Karpas-422 (cell line): ENCODE measurements around the gene RAD51AP2. TPM values are rescaled to one million over a fixed set of nuclear protein-coding genes. Genes with fewer than 3 reads are reported as not detected.
A peak's percentile ranks its signal among the peaks of the same experiment; 100 is the strongest.
"Not testable (repeated sequence)": the region's sequence is repeated elsewhere in the genome, so short reads cannot be mapped to it uniquely, and the experiment has no call there.

Source experiments
- DNase-seq: peaks from one replicate; pipeline ENCODE4 v3.0.0-alpha.2; 2015
- H2AFZ ChIP-seq: fragments of 200-600 bp; sonication (generic); 2 replicates; pipeline ENCODE4 v1.6.1; 2014; ENCODE audit warnings: antibody characterized with exemption, low read length, mixed read lengths
- H3K27ac ChIP-seq: fragments of 200-600 bp; sonication (generic); 2 replicates; pipeline ENCODE4 v1.5.1; 2014; ENCODE audit warnings: mild to moderate bottlenecking, low read length, moderate library complexity
- H3K27me3 ChIP-seq: fragments of 200-600 bp; sonication (generic); 2 replicates; pipeline ENCODE4 v1.6.1; 2014; ENCODE audit warnings: low read length, mixed read lengths
- H3K36me3 ChIP-seq: fragments of 200-600 bp; sonication (generic); 2 replicates; pipeline ENCODE4 v1.6.1; 2014; ENCODE audit warnings: low read length, mixed read lengths; ENCODE audit not compliant: insufficient read depth
- H3K4me1 ChIP-seq: fragments of 200-600 bp; sonication (generic); 2 replicates; pipeline ENCODE4 v1.6.1; 2014; ENCODE audit warnings: mild to moderate bottlenecking, low read length, mixed read lengths
- H3K4me2 ChIP-seq: fragments of 200-600 bp; sonication (generic); 2 replicates; pipeline ENCODE4 v1.6.1; 2014; ENCODE audit warnings: low read length, low read depth, mild to moderate bottlenecking; ENCODE audit not compliant: poor library complexity, severe bottlenecking
- H3K4me3 ChIP-seq: fragments of 200-600 bp; sonication (generic); 2 replicates; pipeline ENCODE4 v1.5.1; 2014; ENCODE audit warnings: mild to moderate bottlenecking, antibody characterized with exemption, low read length, mixed read lengths
- H3K79me2 ChIP-seq: fragments of 200-600 bp; sonication (generic); 2 replicates; pipeline ENCODE4 v1.6.1; 2014; ENCODE audit warnings: mild to moderate bottlenecking, low read length, mixed read lengths
- H3K9ac ChIP-seq: fragments of 200-600 bp; sonication (generic); 2 replicates; pipeline ENCODE4 v1.6.0; 2014; ENCODE audit warnings: low read length
- H3K9me2 ChIP-seq: fragments of 200-600 bp; sonication (generic), shearing (Covaris generic); replicated peaks from 2 replicates; pipeline ENCODE4 v1.6.0; 2014; ENCODE audit warnings: mild to moderate bottlenecking, low read length, moderate library complexity; ENCODE audit not compliant: insufficient read depth
- H3K9me3 ChIP-seq: fragments of 300-700, 200-600 bp; sonication (generic); 2 replicates; pipeline ENCODE4 v1.6.1; 2014; ENCODE audit warnings: low read length, mixed read lengths
- H4K20me1 ChIP-seq: fragments of 200-600 bp; sonication (generic); 2 replicates; pipeline ENCODE4 v1.6.1; 2014; ENCODE audit warnings: mild to moderate bottlenecking, antibody characterized with exemption, low read length, low read depth; ENCODE audit not compliant: insufficient read depth
- total RNA-seq: library from RNA; depleted of rRNA; stranded (reverse); fragments of >200 nt; shearing (Covaris generic); gene quantifications from 2 replicates; pipeline ENCODE4 v1.2.3, GENCODE V29; 2014; ENCODE audit warnings: low replicate concordance; rRNA removed

Gene RAD51AP2
- total RNA-seq = not detected in 2 replicates

DNA sequence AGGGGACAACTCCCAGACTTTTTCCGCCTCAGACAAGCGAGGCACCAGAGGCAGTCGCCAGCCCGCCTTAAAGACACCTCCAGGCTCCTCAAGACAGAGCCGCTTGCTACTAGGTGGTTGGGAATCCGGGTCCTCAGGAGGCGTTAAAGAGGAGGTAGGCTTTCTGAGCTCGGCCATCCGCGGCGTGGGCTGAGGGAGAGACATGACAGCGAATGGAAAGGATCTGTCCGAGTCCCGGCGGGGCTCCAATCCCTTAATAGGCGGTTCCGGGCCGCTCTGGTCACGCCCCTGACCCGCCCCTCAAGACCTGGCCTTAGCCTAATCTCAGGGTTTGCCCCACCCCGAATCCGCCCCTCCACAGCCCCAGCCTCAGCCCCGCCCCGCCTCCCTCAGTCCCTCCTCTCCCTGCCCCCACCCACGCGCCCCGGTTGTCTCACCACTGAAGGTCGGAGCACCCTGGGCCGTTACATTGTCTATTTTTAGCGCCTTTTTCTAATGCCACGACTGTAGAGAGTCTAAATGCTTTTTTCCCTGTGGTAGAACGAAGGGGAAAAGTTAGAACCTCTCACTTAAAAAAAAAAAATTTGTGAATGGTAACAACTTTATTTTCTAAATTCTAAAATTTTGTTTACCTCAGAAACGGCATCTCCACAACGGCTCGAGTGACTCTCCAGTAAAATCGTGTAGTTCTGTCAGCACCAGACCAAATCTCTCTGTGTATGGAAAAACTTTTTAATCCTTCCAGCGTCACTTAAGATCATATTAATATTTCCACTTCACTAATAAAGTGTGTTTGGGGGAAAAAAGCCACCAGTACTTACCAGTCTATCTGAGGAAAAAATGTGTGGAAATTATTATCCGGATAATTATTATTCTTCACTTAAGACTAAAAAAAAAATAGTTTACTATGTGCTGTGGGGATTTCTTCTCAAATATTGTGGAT, at the start of gene RAD51AP2:
RAD51AP2 (minus strand) TSS at position 229 of the 943 bp plus-strand sequence; CDS start at position 204, 25 bp downstream.
- Histone ChIP-seq H3K27me3 (no peaks in the 10 kb centered on the region), H3K9me3 (no peaks in the 10 kb centered on the region), H3K9ac (peak within 1 kb of the TSS; percentile 38), H3K4me2 (peak within 1 kb of the TSS; percentile 82), H3K27ac (no peak within 1 kb of the TSS), H3K36me3 (no peaks in the 10 kb centered on the region), H3K79me2 (no peaks in the 10 kb centered on the region), H3K9me2 (no peaks in the 10 kb centered on the region), H3K4me3 (peak within 1 kb of the TSS; percentile 66), H2AFZ (peak within 1 kb of the TSS; percentile 85), H3K4me1 (peaks cover 32% of the 10 kb centered on the region), H4K20me1 (no peaks in the 10 kb centered on the region)
- peak; percentile 83 for DNase-seq

DNA sequence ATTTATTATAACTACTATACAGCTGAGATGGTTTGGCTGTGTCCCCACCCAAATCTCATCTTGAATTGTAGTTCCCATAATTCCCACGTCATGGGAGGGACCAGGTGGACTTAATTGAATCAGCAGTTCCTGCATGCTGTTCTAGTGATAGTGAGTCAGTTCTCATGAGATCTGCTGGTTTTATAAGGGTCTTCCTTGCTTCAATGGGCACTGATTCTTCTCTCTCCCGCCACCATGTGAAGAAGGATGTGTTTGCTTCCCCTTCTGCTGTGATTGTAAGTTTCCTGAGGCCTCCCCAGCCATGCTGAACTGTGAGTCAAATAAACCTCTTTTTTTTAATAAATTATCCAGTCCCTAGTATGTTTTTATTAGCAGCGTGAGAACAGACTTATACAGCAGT, 47.5 kb upstream of the RAD51AP2 start:
- H3K9me2 ChIP-seq, H2AFZ ChIP-seq, DNase-seq, H3K36me3 ChIP-seq, H3K27ac ChIP-seq, H3K27me3 ChIP-seq, H3K9ac ChIP-seq, H3K4me2 ChIP-seq, H3K79me2 ChIP-seq, H3K4me3 ChIP-seq, H4K20me1 ChIP-seq, H3K9me3 ChIP-seq: not testable (repeated sequence)
- peaks cover 10% of the 10 kb centered on the region for H3K4me1 ChIP-seq

DNA sequence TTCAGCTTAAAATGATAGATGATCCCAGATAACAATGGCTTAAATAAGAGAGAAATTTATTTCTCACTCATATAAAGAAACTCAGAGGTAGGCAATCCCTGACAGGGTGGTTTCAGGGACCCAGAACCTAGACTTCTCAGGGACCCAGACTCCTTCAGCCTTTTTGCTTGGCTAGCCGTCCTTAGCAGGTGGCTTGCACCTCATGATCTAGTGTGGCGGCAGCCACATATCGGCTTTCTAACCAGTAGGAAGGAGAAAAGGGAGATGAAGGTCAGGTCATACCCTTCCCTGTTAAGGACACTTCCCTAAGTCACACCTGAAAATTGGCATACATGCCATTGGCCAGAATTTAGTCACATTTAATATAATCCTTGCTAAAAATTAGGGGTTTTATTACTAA, 40.6 kb upstream of the RAD51AP2 start:
- no peaks in the 10 kb centered on the region for H3K36me3 ChIP-seq
- H3K27me3 ChIP-seq = no peaks in the 10 kb centered on the region
- peaks cover 13% of the 10 kb centered on the region for H3K4me1 ChIP-seq
- H3K9me2 ChIP-seq = no peaks in the 10 kb centered on the region; the same call in 1 of the 2 replicates
- H2AFZ ChIP-seq = no peak overlapping the region
- no peaks in the 10 kb centered on the region for H3K9me3 ChIP-seq
- no peak overlapping the region for H3K9ac ChIP-seq
- H4K20me1 ChIP-seq = no peaks in the 10 kb centered on the region
- no peak for DNase-seq
- no peak overlapping the region for H3K27ac ChIP-seq
- no peaks in the 10 kb centered on the region for H3K79me2 ChIP-seq
- no peak overlapping the region for H3K4me3 ChIP-seq
- H3K4me2 ChIP-seq = no peak overlapping the region

DNA sequence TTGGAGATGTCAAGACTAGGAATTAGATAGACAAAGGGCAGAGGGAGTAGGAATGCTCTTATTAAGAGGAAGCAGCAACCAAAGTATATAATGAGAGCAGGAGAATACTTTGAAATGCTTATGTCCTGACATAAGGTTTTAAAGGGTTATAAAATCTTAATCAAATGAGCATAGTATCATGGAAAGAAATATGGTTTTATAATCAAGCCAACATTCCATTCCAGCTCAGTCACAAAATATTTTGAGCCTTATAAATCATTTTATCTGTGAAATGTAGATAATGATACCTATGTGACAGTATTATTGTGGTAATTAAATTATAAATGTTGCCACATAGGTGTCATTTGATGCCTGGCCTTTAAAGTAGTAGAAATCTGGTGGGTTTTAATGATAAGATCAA, 39.8 kb upstream of the RAD51AP2 start:
- Histone ChIP-seq H3K27me3 (no peaks in the 10 kb centered on the region), H4K20me1 (no peaks in the 10 kb centered on the region), H2AFZ (no peak overlapping the region), H3K4me1 (peaks cover 15% of the 10 kb centered on the region), H3K9ac (no peak overlapping the region), H3K4me3 (no peak overlapping the region), H3K9me3 (no peaks in the 10 kb centered on the region), H3K4me2 (no peak overlapping the region), H3K9me2 (no peaks in the 10 kb centered on the region; the same call in 1 of the 2 replicates), H3K27ac (no peak overlapping the region), H3K79me2 (no peaks in the 10 kb centered on the region), H3K36me3 (no peaks in the 10 kb centered on the region)
- DNase-seq = no peak

GRCh38 chr2:17557596-17557995, 39.4 kb upstream of the RAD51AP2 start:
- Histone ChIP-seq H3K27ac (no peak overlapping the region), H3K4me1 (peaks cover 10% of the 10 kb centered on the region), H2AFZ (no peak overlapping the region), H4K20me1 (no peaks in the 10 kb centered on the region), H3K9me3 (no peaks in the 10 kb centered on the region), H3K4me2 (no peak overlapping the region), H3K4me3 (no peak overlapping the region), H3K79me2 (no peaks in the 10 kb centered on the region), H3K36me3 (no peaks in the 10 kb centered on the region), H3K9ac (no peak overlapping the region), H3K9me2 (no peaks in the 10 kb centered on the region; the same call in 1 of the 2 replicates), H3K27me3 (no peaks in the 10 kb centered on the region)
- no peak for DNase-seq

DNA sequence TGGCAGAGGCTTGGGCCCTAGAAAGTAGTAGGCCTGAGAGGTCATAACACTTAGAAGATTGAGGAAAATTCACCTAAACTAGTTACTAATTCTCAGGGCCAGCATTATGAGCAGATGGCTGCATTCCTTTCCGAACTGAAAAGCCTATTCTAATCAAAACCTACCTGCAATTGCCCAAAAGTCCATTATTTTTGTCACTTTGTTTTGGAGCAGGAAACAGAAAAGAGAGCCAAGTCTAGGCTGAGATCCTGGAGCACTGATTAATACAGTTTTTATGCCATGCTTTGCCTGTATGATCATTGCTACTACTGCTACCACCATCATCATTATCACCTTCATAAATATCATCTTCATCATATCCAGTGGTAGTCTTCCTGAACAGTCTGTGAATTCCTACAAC, 36.9 kb upstream of the RAD51AP2 start:
- no peak overlapping the region for H3K9ac ChIP-seq
- no peak for DNase-seq
- 0 out of 2 replicates have a peak, but pooled peaks cover 5% of the 10 kb centered on the region for H3K4me1 ChIP-seq
- H4K20me1 ChIP-seq = no peaks in the 10 kb centered on the region
- H3K36me3 ChIP-seq = no peaks in the 10 kb centered on the region
- H3K9me2 ChIP-seq = no peaks in the 10 kb centered on the region; the same call in 1 of the 2 replicates
- no peak overlapping the region for H3K4me2 ChIP-seq
- H3K27me3 ChIP-seq = no peaks in the 10 kb centered on the region
- H3K27ac ChIP-seq = no peak overlapping the region
- no peak overlapping the region for H2AFZ ChIP-seq
- no peaks in the 10 kb centered on the region for H3K9me3 ChIP-seq
- H3K79me2 ChIP-seq = no peaks in the 10 kb centered on the region
- no peak overlapping the region for H3K4me3 ChIP-seq

- H2AFZ ChIP-seq = no peak overlapping the region
- no peaks in the 10 kb centered on the region for H4K20me1 ChIP-seq
- H3K4me1 ChIP-seq = 0 out of 2 replicates have a peak, but pooled peaks cover 3% of the 10 kb centered on the region
- H3K27me3 ChIP-seq = no peaks in the 10 kb centered on the region
- H3K79me2 ChIP-seq = no peaks in the 10 kb centered on the region
- no peak overlapping the region for H3K9ac ChIP-seq
- no peaks in the 10 kb centered on the region for H3K9me3 ChIP-seq
- DNase-seq = no peak
- no peak overlapping the region for H3K27ac ChIP-seq
- H3K4me3 ChIP-seq = no peak overlapping the region
- no peaks in the 10 kb centered on the region; the same call in 1 of the 2 replicates for H3K9me2 ChIP-seq
- no peaks in the 10 kb centered on the region for H3K36me3 ChIP-seq
- H3K4me2 ChIP-seq = no peak overlapping the region
Measured at GRCh38 chr2:17550907-17551306, 32.7 kb upstream of the RAD51AP2 start.

DNA sequence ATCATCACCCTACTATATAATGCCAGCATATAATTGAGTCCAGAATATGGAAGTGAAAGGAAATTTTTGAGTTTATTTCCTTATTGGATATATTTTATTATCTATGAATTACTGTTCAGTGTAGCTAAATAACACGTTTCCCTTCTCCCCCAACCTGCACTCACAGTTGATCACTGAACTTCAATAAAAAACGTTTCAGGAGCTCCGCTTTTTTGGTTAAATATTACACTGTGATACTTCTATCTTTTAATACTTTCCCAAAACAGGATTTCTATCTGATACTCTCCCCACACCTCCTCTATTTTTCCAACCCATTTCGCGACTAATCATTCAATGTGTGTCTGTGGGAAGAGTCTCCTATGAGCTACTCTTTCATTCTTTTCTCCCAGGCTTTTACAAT, 29.5 kb upstream of the RAD51AP2 start:
- Histone ChIP-seq H2AFZ (no peak overlapping the region), H3K9ac (no peak overlapping the region), H3K79me2 (no peaks in the 10 kb centered on the region), H3K36me3 (no peaks in the 10 kb centered on the region), H3K9me3 (no peaks in the 10 kb centered on the region), H3K27me3 (no peaks in the 10 kb centered on the region), H3K4me3 (no peak overlapping the region), H3K4me2 (no peak overlapping the region), H4K20me1 (no peaks in the 10 kb centered on the region), H3K27ac (no peak overlapping the region), H3K4me1 (no peaks in the 10 kb centered on the region), H3K9me2 (no peaks in the 10 kb centered on the region)
- no peak for DNase-seq
